Fibroblast of lung (primary cell): ENCODE results near the gene PRR36.

Experiments
- CTCF ChIP-seq, 2 donors: IDR thresholded peaks in 1 of 2; conservative IDR thresholded peaks in 1 of 2; 1 replicate in 1 of 2; 2 replicates in 1 of 2; pipeline ENCODE4 v1.5.1; 2011 to 2012; ENCODE audit warnings: low read length in 2 of 2, control low read depth in 1 of 2, inconsistent platforms in 1 of 2, low read depth in 1 of 2, mild to moderate bottlenecking in 1 of 2
- EZH2 ChIP-seq: IDR thresholded peaks from 2 replicates; pipeline ENCODE4 v1.5.1; 2012; ENCODE audit warnings: low read length, control low read depth, mild to moderate bottlenecking; ENCODE audit errors: missing control alignments

GRCh38 chr19:7901337-7901736 is 27.1 kb upstream of the PRR36 start:
- TF ChIP-seq CTCF (conservative IDR thresholded peaks at IDR 0.05 in 1 of 2, IDR thresholded peaks at IDR 0.05 in 1 of 2; ENCODE audit: low read depth in 1 of 2, low read length in 2 of 2) (no peak), EZH2 (no peak)
